H1 (cell line): Measurements from ENCODE around the gene SPOCK1. TPM values are rescaled to one million over a fixed set of nuclear protein-coding genes. Genes with fewer than 3 reads are reported as not detected.

ENCODE experiments used
- CTCF ChIA-PET: fragments of 300-600 bp; sonication (Branson Sonifier 250); formaldehyde crosslinking; loops from one replicate; lab custom pipeline; 2021; ENCODE audit not compliant: partially characterized antibody; lab: Charles Lee
- POLR2A ChIA-PET: fragments of 300-600 bp; sonication (Branson Sonifier 250); formaldehyde crosslinking; loops from one replicate; lab custom pipeline; 2021; ENCODE audit warnings: inconsistent platforms; ENCODE audit not compliant: partially characterized antibody; lab: Charles Lee
- DNase-seq, 2 experiments: peaks; one replicate each; pipeline versions ENCODE4 v3.0.0 to v3.0.0-alpha.2; 2010 to 2022; ENCODE audit warnings: low spot score in 2 of 2, low read depth in 1 of 2, mixed read lengths in 1 of 2
- FAIRE-seq: peaks from 2 replicates; lab custom pipeline; 2011; peaks lifted over from hg19 to GRCh38; lab: Jason Lieb, UNC
- H2AFZ ChIP-seq: 2 replicates; pipeline ENCODE4 v1.8.1; 2012; ENCODE audit warnings: low read length, inconsistent platforms
- H2AK5ac ChIP-seq: 2 replicates; pipeline ENCODE4 v1.6.1; 2013; ENCODE audit warnings: low read depth, low read length
- H2BK120ac ChIP-seq: replicated peaks from 2 replicates; pipeline ENCODE3; 2013; ENCODE audit warnings: low read depth, low read length, inconsistent platforms
- H2BK12ac ChIP-seq: 2 replicates; pipeline ENCODE4 v1.6.1; 2013; ENCODE audit warnings: low read depth, low read length
- H2BK15ac ChIP-seq: 2 replicates; pipeline ENCODE4 v1.6.1; 2013; ENCODE audit warnings: low read length
- H2BK20ac ChIP-seq: 2 replicates; pipeline ENCODE4 v1.6.1; 2013; ENCODE audit warnings: low read length
- H2BK5ac ChIP-seq: 2 replicates; pipeline ENCODE4 v1.6.1; 2013; ENCODE audit warnings: low read depth, low read length
- H3K14ac ChIP-seq: 2 replicates; pipeline ENCODE4 v1.6.1; 2013; ENCODE audit warnings: inconsistent platforms; ENCODE audit not compliant: insufficient read length
- H3K18ac ChIP-seq: 2 replicates; pipeline ENCODE4 v1.6.1; 2013; ENCODE audit warnings: low read length; ENCODE audit errors: extremely low read depth
- H3K23ac ChIP-seq: 2 replicates; pipeline ENCODE4 v1.6.1; 2013; ENCODE audit warnings: inconsistent platforms; ENCODE audit not compliant: insufficient read length
- H3K23me2 ChIP-seq: 2 replicates; pipeline ENCODE4 v1.6.1; 2013; ENCODE audit warnings: low read depth, low read length
- H3K27ac ChIP-seq: 2 replicates; pipeline ENCODE4 v1.6.1; 2011; ENCODE audit warnings: low read depth, low read length, inconsistent platforms
- H3K27me3 ChIP-seq, 4 experiments: replicated peaks in 1 of 4; 1 replicate in 1 of 4; 2 replicates in 3 of 4; pipeline versions ENCODE4 v1.6.1 to v1.8.1; 2011 to 2013; ENCODE audit warnings: low read length in 3 of 4, mild to moderate bottlenecking in 3 of 4, inconsistent platforms in 2 of 4, mixed read lengths in 2 of 4, moderate library complexity in 1 of 4; ENCODE audit not compliant: control insufficient read depth in 3 of 4, insufficient read depth in 3 of 4; ENCODE audit errors: extremely low read depth in 1 of 4
- H3K36me3 ChIP-seq, 4 experiments: 2 replicates each; pipeline versions ENCODE4 v1.6.1 to v1.8.1; 2011 to 2013; ENCODE audit warnings: mild to moderate bottlenecking in 4 of 4, low read length in 3 of 4, moderate library complexity in 2 of 4, control low read depth in 1 of 4, inconsistent platforms in 1 of 4; ENCODE audit not compliant: insufficient read depth in 4 of 4, control insufficient read depth in 2 of 4
- H3K4ac ChIP-seq: replicated peaks from 2 replicates; pipeline ENCODE3; 2013; ENCODE audit warnings: low read length, low read depth, mixed read lengths, inconsistent platforms; ENCODE audit not compliant: insufficient read length
- H3K4me1 ChIP-seq, 4 experiments: replicated peaks in 1 of 4; 1 replicate in 1 of 4; 2 replicates in 3 of 4; pipeline versions ENCODE4 v1.6.1 to v1.8.1; 2011 to 2013; ENCODE audit warnings: low read length in 3 of 4, inconsistent platforms in 2 of 4, mixed read lengths in 1 of 4; ENCODE audit not compliant: insufficient read depth in 4 of 4, control insufficient read depth in 3 of 4
- H3K4me2 ChIP-seq, 2 experiments: 2 replicates each; pipeline versions ENCODE4 v1.6.1 to v1.8.1; 2011 to 2013; ENCODE audit warnings: low read depth in 2 of 2, low read length in 2 of 2, control low read depth in 1 of 2, inconsistent platforms in 1 of 2, mild to moderate bottlenecking in 1 of 2; ENCODE audit not compliant: insufficient read depth in 1 of 2
- H3K4me3 ChIP-seq, 4 experiments: fragments of 200-600, 300-600 bp in 1 of 4; sonication (generic), shearing (Covaris generic), sonication (Bioruptor Twin) in 1 of 4; 2 replicates each; pipeline versions ENCODE4 v1.5.1 to v1.8.1; 2011 to 2016; ENCODE audit warnings: low read length in 4 of 4, low read depth in 3 of 4, control low read depth in 2 of 4, inconsistent platforms in 2 of 4, mild to moderate bottlenecking in 2 of 4, mixed read lengths in 1 of 4, moderate library complexity in 1 of 4; ENCODE audit not compliant: insufficient read depth in 2 of 4; ENCODE audit errors: extremely low read depth in 1 of 4
- H3K56ac ChIP-seq: replicated peaks from 2 replicates; pipeline ENCODE3; 2013; ENCODE audit warnings: low read depth, mild to moderate bottlenecking, mixed read lengths, low read length, inconsistent platforms; ENCODE audit not compliant: insufficient read length
- H3K79me1 ChIP-seq: 2 replicates; pipeline ENCODE4 v1.6.1; 2013; ENCODE audit warnings: low read depth, low read length, control low read depth
- H3K79me2 ChIP-seq, 2 experiments: 2 replicates each; pipeline versions ENCODE4 v1.6.1 to v1.8.1; 2012 to 2013; ENCODE audit warnings: low read length in 2 of 2, mild to moderate bottlenecking in 2 of 2, inconsistent platforms in 1 of 2; ENCODE audit not compliant: insufficient read depth in 2 of 2, control insufficient read depth in 1 of 2
- H3K9ac ChIP-seq, 4 experiments: replicated peaks in 1 of 4; 1 replicate in 1 of 4; 2 replicates in 3 of 4; pipeline versions ENCODE4 v1.6.1 to v1.8.1; 2011 to 2013; ENCODE audit warnings: low read depth in 3 of 4, low read length in 3 of 4, control low read depth in 2 of 4, mild to moderate bottlenecking in 2 of 4, moderate library complexity in 2 of 4, inconsistent platforms in 1 of 4; ENCODE audit errors: extremely low read depth in 1 of 4
- H3K9me3 ChIP-seq, 2 experiments: 2 replicates each; pipeline versions ENCODE4 v1.6.1 to v1.8.1; 2012 to 2013; ENCODE audit warnings: mild to moderate bottlenecking in 2 of 2, moderate library complexity in 2 of 2, control low read depth in 1 of 2, inconsistent platforms in 1 of 2, low read depth in 1 of 2, low read length in 1 of 2, mixed read lengths in 1 of 2; ENCODE audit not compliant: insufficient read depth in 2 of 2
- H4K20me1 ChIP-seq, 2 experiments: replicated peaks in 1 of 2; 2 replicates each; pipeline versions ENCODE3 to v1.8.1; 2011 to 2013; ENCODE audit warnings: inconsistent platforms in 2 of 2, low read length in 2 of 2, mild to moderate bottlenecking in 1 of 2; ENCODE audit not compliant: insufficient read depth in 2 of 2, control insufficient read depth in 1 of 2
- H4K5ac ChIP-seq: 2 replicates; pipeline ENCODE4 v1.6.1; 2013; ENCODE audit warnings: low read length, low read depth, mixed read lengths, inconsistent platforms; ENCODE audit not compliant: insufficient read length
- H4K8ac ChIP-seq: 2 replicates; pipeline ENCODE4 v1.8.0; 2013; ENCODE audit warnings: mild to moderate bottlenecking, moderate library complexity, low read length, inconsistent platforms; ENCODE audit not compliant: insufficient read depth; ENCODE audit errors: extremely low read depth
- H4K91ac ChIP-seq: replicated peaks from 2 replicates; pipeline ENCODE3; 2013; ENCODE audit warnings: low read length, mixed read lengths, inconsistent platforms; ENCODE audit not compliant: insufficient read length
- CHD2 ChIP-seq: IDR thresholded peaks from 2 replicates; pipeline ENCODE4 v1.6.1; 2012; ENCODE audit warnings: low read length, improper control_type of control experiment
- HDAC6 ChIP-seq: IDR thresholded peaks from one replicate; pipeline ENCODE4 v1.7.1; 2012; ENCODE audit warnings: low read depth, mild to moderate bottlenecking, inconsistent platforms, low read length, moderate library complexity
- POLR2A ChIP-seq, 2 experiments: IDR thresholded peaks; 1 replicate in 1 of 2; 2 replicates in 1 of 2; pipeline ENCODE4 v1.6.1; 2011; ENCODE audit warnings: low read depth in 2 of 2, low read length in 2 of 2, mild to moderate bottlenecking in 2 of 2; ENCODE audit errors: control extremely low read depth in 1 of 2
- SAP30 ChIP-seq: fragments of 300-600 bp; sonication (generic); IDR thresholded peaks from 2 replicates; pipeline ENCODE4 v1.7.1; 2012; ENCODE audit warnings: low read length, moderate library complexity, mild to moderate bottlenecking, inconsistent platforms; ENCODE audit not compliant: insufficient read depth, insufficient replicate concordance
- WGBS, 2 experiments: shearing (Covaris generic) in 1 of 2; methylation state at CpG; one replicate each; pipeline versions ENCODE4 v1.1.6 to v1.1.7; 2013 to 2015; ENCODE audit warnings: low lambda C conversion rate in 2 of 2, mixed read lengths in 2 of 2, inconsistent platforms in 1 of 2, low coverage in 1 of 2, missing lambda C conversion rate in 1 of 2; ENCODE audit not compliant: insufficient replicate concordance in 2 of 2, insufficient coverage in 1 of 2, insufficient read length in 1 of 2; ENCODE audit errors: extremely low coverage in 1 of 2, missing lambda C conversion rate in 1 of 2; 5-methylcytosine and 5-hydroxymethylcytosine counted together
- polyA plus RNA-seq, 7 experiments: library from polyadenylated mRNA; depleted of rRNA in 3 of 7; stranded (reverse) in 5 of 7; unstranded in 2 of 7; fragments of >200 nt in 5 of 7; fragments of 200-250 nt in 2 of 7; gene quantifications; 1 replicate in 5 of 7; 2 replicates in 1 of 7; 4 replicates in 1 of 7; pipeline versions ENCODE4 v1.2.1 to v1.2.3, GENCODE V29; 2011 to 2013; ENCODE audit warnings: missing spikeins in 2 of 7, mixed read lengths in 2 of 7
- total RNA-seq: library from RNA; stranded (reverse); fragmentation: NEBNext Ultra II Directional; extraction: Animal tissue kit (Norgen Biotek cat#: 25700); gene quantifications from 2 replicates; pipeline ENCODE4 v1.2.1, GENCODE V29; 2021

Gene SPOCK1
- total and polyA plus RNA-seq, 2 of the 8 experiments (the other 6 are each of a cell fraction or from before 2014, with no cell fraction given), result 6.9 to 18.1 TPM

GRCh38 chr5:137147346-137147745, 351.8 kb downstream of the SPOCK1 start:
- H3K27me3 ChIP-seq, result no peaks in the 10 kb centered on the region
- H3K4me3 ChIP-seq, result no peak overlapping the region
- no peak for FAIRE-seq
- no peak overlapping the region for H2AFZ ChIP-seq
- H3K23me2 ChIP-seq, result no peaks in the 10 kb centered on the region
- H2AK5ac ChIP-seq, result no peak overlapping the region
- no peak overlapping the region for H3K4me2 ChIP-seq
- ChIA-PET POLR2A (no interaction called here), CTCF (no interaction called here)
- no peak overlapping the region for H3K23ac ChIP-seq
- H3K9me3 ChIP-seq, result no peaks in the 10 kb centered on the region
- DNase-seq, result no peak
- H4K5ac ChIP-seq, result no peak overlapping the region
- no peak overlapping the region for H2BK120ac ChIP-seq
- H3K4ac ChIP-seq, result no peak overlapping the region
- no peak overlapping the region for H3K27ac ChIP-seq
- no peak overlapping the region for H2BK5ac ChIP-seq
- H3K14ac ChIP-seq, result no peak overlapping the region
- no peak overlapping the region for H4K8ac ChIP-seq
- H3K9ac ChIP-seq, result no peak overlapping the region
- no peak overlapping the region for H4K91ac ChIP-seq
- H3K36me3 ChIP-seq, result no peaks in the 10 kb centered on the region
- TF ChIP-seq SAP30 (no peak), CHD2 (no peak), POLR2A (IDR thresholded peaks at IDR 0.05; ENCODE audit: control extremely low read depth in 1 of 2, low read depth in 2 of 2, low read length in 2 of 2) (no peak), HDAC6 (no peak)
- WGBS, 2 experiments, result 89% methylated on average over 5 of the region's 5 CpGs; no CpG with 5 or more reads in 1 of the 2 experiments
- no peak overlapping the region for H2BK20ac ChIP-seq
- no peak overlapping the region for H3K56ac ChIP-seq
- H3K18ac ChIP-seq, result no peak overlapping the region
- no peaks in the 10 kb centered on the region for H4K20me1 ChIP-seq
- H3K4me1 ChIP-seq, result peaks cover 0 to 10% (median 0%) of the 10 kb centered on the region in 4 experiments; a peak in 4 of 7 replicates
- H2BK15ac ChIP-seq, result no peak overlapping the region
- H2BK12ac ChIP-seq, result no peak overlapping the region
- no peaks in the 10 kb centered on the region for H3K79me2 ChIP-seq
- no peaks in the 10 kb centered on the region for H3K79me1 ChIP-seq
